ENCODE measurements around the gene PPIL1.

DNA sequence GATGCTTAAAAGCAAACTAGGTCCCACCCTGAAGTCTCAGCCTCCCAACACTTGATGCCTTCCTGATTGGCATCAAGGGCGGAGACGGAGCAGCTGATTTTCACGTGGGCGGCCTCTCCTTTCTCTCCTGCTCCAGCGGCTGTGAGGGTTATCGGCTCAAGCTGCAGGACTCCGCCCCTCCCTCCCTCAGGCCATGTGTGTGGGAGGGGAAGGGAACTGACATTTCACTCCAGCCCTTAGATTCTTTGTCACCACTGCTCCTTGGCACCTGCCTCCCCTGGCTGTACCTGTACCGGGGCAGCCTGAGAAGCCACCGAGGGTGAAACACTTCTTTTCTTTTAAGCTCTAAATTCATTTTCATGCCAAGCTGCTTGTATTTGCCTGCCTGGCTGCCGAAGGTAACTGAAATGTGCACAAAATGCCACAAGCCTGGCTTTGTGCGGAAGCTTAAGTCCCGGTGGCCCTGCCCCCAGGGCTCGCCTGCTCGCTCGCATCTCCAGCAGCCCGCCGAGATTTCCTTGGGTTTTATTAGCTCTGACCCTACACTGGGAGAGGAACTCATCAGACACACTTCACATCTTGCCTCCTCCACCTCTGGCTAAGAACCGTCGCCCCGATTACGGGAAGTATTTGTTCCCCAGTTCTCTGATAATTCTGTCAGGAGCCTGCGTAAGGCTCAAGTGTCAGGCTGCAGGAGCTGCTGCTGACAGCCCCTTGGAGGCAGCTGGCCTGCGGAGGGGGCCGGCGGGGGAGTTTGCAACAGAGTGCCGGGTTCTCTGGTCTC lies 25.8 kb downstream of the PPIL1 start:
- TF ChIP-seq, protein P1, sequence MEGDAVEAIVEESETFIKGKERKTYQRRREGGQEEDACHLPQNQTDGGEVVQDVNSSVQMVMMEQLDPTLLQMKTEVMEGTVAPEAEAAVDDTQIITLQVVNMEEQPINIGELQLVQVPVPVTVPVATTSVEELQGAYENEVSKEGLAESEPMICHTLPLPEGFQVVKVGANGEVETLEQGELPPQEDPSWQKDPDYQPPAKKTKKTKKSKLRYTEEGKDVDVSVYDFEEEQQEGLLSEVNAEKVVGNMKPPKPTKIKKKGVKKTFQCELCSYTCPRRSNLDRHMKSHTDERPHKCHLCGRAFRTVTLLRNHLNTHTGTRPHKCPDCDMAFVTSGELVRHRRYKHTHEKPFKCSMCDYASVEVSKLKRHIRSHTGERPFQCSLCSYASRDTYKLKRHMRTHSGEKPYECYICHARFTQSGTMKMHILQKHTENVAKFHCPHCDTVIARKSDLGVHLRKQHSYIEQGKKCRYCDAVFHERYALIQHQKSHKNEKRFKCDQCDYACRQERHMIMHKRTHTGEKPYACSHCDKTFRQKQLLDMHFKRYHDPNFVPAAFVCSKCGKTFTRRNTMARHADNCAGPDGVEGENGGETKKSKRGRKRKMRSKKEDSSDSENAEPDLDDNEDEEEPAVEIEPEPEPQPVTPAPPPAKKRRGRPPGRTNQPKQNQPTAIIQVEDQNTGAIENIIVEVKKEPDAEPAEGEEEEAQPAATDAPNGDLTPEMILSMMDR (conservative IDR thresholded peaks at IDR 0.05; ENCODE audit: low read depth, low read length), result no peak
- TF ChIP-seq RCOR1 (IDR thresholded peaks at IDR 0.05; ENCODE audit: insufficient replicate concordance, low read length), result no peak
- TF ChIP-seq BHLHE40 (IDR thresholded peaks at IDR 0.05; ENCODE audit: low read depth, low read length), result no peak
- TF ChIP-seq POLR2A (IDR thresholded peaks at IDR 0.05; ENCODE audit: low read depth, low read length), result no peak
- TF ChIP-seq RAD21 (IDR thresholded peaks at IDR 0.05; ENCODE audit: low read length), result no peak
- TF ChIP-seq, protein P2, sequence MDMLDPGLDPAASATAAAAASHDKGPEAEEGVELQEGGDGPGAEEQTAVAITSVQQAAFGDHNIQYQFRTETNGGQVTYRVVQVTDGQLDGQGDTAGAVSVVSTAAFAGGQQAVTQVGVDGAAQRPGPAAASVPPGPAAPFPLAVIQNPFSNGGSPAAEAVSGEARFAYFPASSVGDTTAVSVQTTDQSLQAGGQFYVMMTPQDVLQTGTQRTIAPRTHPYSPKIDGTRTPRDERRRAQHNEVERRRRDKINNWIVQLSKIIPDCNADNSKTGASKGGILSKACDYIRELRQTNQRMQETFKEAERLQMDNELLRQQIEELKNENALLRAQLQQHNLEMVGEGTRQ (IDR thresholded peaks at IDR 0.05; ENCODE audit: low read depth, low read length), result no peak
- TF ChIP-seq CEBPB (IDR thresholded peaks at IDR 0.05; ENCODE audit: low read depth, low read length), result no peak
- no peak for TF ChIP-seq MAFK (IDR thresholded peaks at IDR 0.05; ENCODE audit: low read depth, low read length)
- TF ChIP-seq MAZ (IDR thresholded peaks at IDR 0.05; ENCODE audit: borderline replicate concordance, low read depth, low read length), result no peak
- no peak for TF ChIP-seq RFX5 (IDR thresholded peaks at IDR 0.05; ENCODE audit: low read depth, low read length)
- TF ChIP-seq MXI1 (IDR thresholded peaks at IDR 0.05; ENCODE audit: borderline replicate concordance, low read depth, low read length), result no peak
- TF ChIP-seq FOS (IDR thresholded peaks at IDR 0.05; ENCODE audit: low read depth, low read length), result no peak

Measured in IMR-90 (cell line).